NOMO-1 treated with dmso at 0.1 percent for 144 hours (cell line): ENCODE results near the gene TMEM128.
"Not testable (repeated sequence)": the region's sequence is repeated elsewhere in the genome, so short reads cannot be mapped to it uniquely, and the experiment has no call there.

ENCODE experiments used
- DNase-seq: peaks from one replicate; lab custom pipeline; 2025; ENCODE audit not compliant: unreplicated experiment; lab: John Stamatoyannopoulos, UW

TMEM128 gene

DNA sequence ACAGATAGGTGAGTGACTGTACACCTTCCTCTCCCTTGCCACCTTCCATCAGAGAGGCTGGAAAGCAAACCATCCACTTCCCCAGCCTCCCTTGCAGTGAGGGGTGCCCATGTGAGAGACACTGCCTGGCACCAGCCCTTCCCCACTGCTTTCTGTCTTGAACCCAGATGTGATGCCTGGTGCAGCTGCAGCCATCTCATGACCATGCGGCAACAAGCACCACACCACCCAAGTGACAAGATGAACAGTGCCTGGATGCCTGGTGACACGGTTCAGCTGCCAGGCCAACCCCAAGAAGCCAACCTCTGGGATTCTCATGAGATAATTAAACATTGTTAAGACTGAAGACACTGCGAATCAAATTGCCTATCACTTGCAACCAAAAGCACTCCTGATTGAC lies 52.7 kb downstream of the TMEM128 start:
- no peak for DNase-seq

- DNase-seq, result not testable (repeated sequence)
Observed at GRCh38 chr4:4188557-4188956, 59.5 kb downstream of the TMEM128 start.
